Measurements from ENCODE around the gene CTNNBL1. TPM values are rescaled to one million over a fixed set of nuclear protein-coding genes. Genes with fewer than 3 reads are reported as not detected.
A peak's percentile ranks its signal among the peaks of the same experiment; 100 is the strongest.

The CTNNBL1 gene
- total and polyA plus RNA-seq, 8 donors = 14.8 to 34.9 (median 21.3) TPM

- ATAC-seq = no peak
- TF ChIP-seq CTCF (IDR thresholded peaks at IDR 0.05) = no peak
- FAIRE-seq = no peak
- Histone ChIP-seq H3K27me3 (no peaks in the 10 kb centered on the region), H3K4me1 (peaks cover 0 to 4% (median 0%) of the 10 kb centered on the region in 3 donors), H3K9me3 (no peaks in the 10 kb centered on the region), H3K27ac (no peak overlapping the region), H3K36me3 (peaks cover 0 to 6% (median 0%) of the 10 kb centered on the region in 3 donors), H3K4me3 (no peak overlapping the region)
- intact Hi-C loops (cut with DNase I) = no loop called here
- 75 to 90% methylated on average over 2 of the region's 2 CpGs for WGBS, 2 donors
- no peak for DNase-seq
These were observed 34.8 kb downstream of the CTNNBL1 start for GRCh38 chr20:37728635-37728983.

- H3K9me3 ChIP-seq = no peaks in the 10 kb centered on the region
- ATAC-seq (no peak), DNase-seq (no peak), FAIRE-seq (no peak)
- H3K27ac ChIP-seq = no peak overlapping the region
- WGBS, 2 donors = 73 to 81% methylated on average over 4 of the region's 4 CpGs
- H3K27me3 ChIP-seq = no peaks in the 10 kb centered on the region
- H3K36me3 ChIP-seq = peaks cover 0 to 6% (median 0%) of the 10 kb centered on the region in 3 donors
- no peaks in the 10 kb centered on the region for H3K4me1 ChIP-seq
- intact Hi-C loops (cut with DNase I) = no loop called here
- no peak overlapping the region for H3K4me3 ChIP-seq
- TF ChIP-seq CTCF (IDR thresholded peaks at IDR 0.05) = no peak
These were observed 35.6 kb downstream of the CTNNBL1 start for GRCh38 chr20:37729452-37729851.

- H3K9me3 ChIP-seq = no peaks in the 10 kb centered on the region
- no peak for ATAC-seq
- no peak overlapping the region for H3K27ac ChIP-seq
- no peaks in the 10 kb centered on the region for H3K27me3 ChIP-seq
- FAIRE-seq = no peak
- intact Hi-C loops (cut with DNase I) = no loop called here
- no peaks in the 10 kb centered on the region for H3K4me1 ChIP-seq
- H3K36me3 ChIP-seq = peaks cover 0 to 6% (median 0%) of the 10 kb centered on the region in 3 donors
- no peak for TF ChIP-seq CTCF (IDR thresholded peaks at IDR 0.05)
- DNase-seq = no peak
- H3K4me3 ChIP-seq = no peak overlapping the region
- WGBS, 2 donors = 62 to 74% methylated on average over 3 of the region's 3 CpGs
These were observed 36.1 kb downstream of the CTNNBL1 start for GRCh38 chr20:37729909-37730308.

- no peak for TF ChIP-seq CTCF (IDR thresholded peaks at IDR 0.05)
- Histone ChIP-seq H3K4me3 (no peak overlapping the region), H3K4me1 (no peaks in the 10 kb centered on the region), H3K36me3 (peaks cover 0 to 17% (median 9%) of the 10 kb centered on the region in 3 donors), H3K9me3 (no peaks in the 10 kb centered on the region), H3K27ac (no peak overlapping the region), H3K27me3 (no peaks in the 10 kb centered on the region)
- WGBS, 2 donors = 88 to 91% methylated on average over 4 of the region's 4 CpGs
- FAIRE-seq = no peak
- ATAC-seq = no peak
- DNase-seq = no peak
- intact Hi-C loops (cut with DNase I) = no loop called here
These were observed 39.6 kb downstream of the CTNNBL1 start for GRCh38 chr20:37733416-37733815.

- Histone ChIP-seq H3K4me3 (no peak overlapping the region), H3K27ac (no peak overlapping the region), H3K4me1 (no peaks in the 10 kb centered on the region), H3K9me3 (no peaks in the 10 kb centered on the region), H3K36me3 (peaks cover 0 to 17% (median 9%) of the 10 kb centered on the region in 3 donors), H3K27me3 (no peaks in the 10 kb centered on the region)
- TF ChIP-seq CTCF (IDR thresholded peaks at IDR 0.05) = no peak
- 81 to 85% methylated on average over 8 of the region's 8 CpGs for WGBS, 2 donors
- DNase-seq (no peak), FAIRE-seq (no peak), ATAC-seq (peak in 1 of 4 donors; percentile 48)
- intact Hi-C loops (cut with DNase I) = no loop called here
These were observed 40.6 kb downstream of the CTNNBL1 start for GRCh38 chr20:37734228-37734985.
